OCI-LY1 (cell line): ENCODE data around the gene GRAMD1A.
"Not testable (repeated sequence)": the region's sequence is repeated elsewhere in the genome, so short reads cannot be mapped to it uniquely, and the experiment has no call there.

Source experiments
- H2AFZ ChIP-seq: fragments of 200-600 bp; sonication (generic), shearing (Covaris generic); 2 replicates; pipeline ENCODE4 v1.6.0; 2014; ENCODE audit warnings: antibody characterized with exemption, mild to moderate bottlenecking, low read length
- H3F3A ChIP-seq: fragments of 200-600 bp; sonication (generic), shearing (Covaris generic); 2 replicates; pipeline ENCODE4 v1.6.0; 2014; ENCODE audit warnings: mild to moderate bottlenecking, antibody characterized with exemption, low read length, moderate library complexity; ENCODE audit not compliant: insufficient read depth
- H3K27ac ChIP-seq: fragments of 200-600 bp; sonication (generic); 2 replicates; pipeline ENCODE4 v1.5.1; 2014; ENCODE audit warnings: low read length, mixed run types, mild to moderate bottlenecking, low read depth; ENCODE audit not compliant: poor library complexity, severe bottlenecking
- H3K27me3 ChIP-seq: fragments of 200-600 bp; sonication (generic); 2 replicates; pipeline ENCODE4 v1.6.0; 2014; ENCODE audit warnings: antibody characterized with exemption, mild to moderate bottlenecking, low read length, moderate library complexity; ENCODE audit not compliant: insufficient read depth
- H3K36me3 ChIP-seq: fragments of 200-600 bp; sonication (generic); 2 replicates; pipeline ENCODE4 v1.6.1; 2014; ENCODE audit warnings: mild to moderate bottlenecking, antibody characterized with exemption, low read length, moderate library complexity, mixed read lengths; ENCODE audit not compliant: insufficient read depth
- H3K4me1 ChIP-seq: fragments of 200-600 bp; sonication (generic); 2 replicates; pipeline ENCODE4 v1.5.1; 2014; ENCODE audit warnings: mild to moderate bottlenecking, low read length, moderate library complexity; ENCODE audit not compliant: insufficient read depth, severe bottlenecking
- H3K4me2 ChIP-seq: fragments of 200-600 bp; sonication (generic), shearing (Covaris generic); 2 replicates; pipeline ENCODE4 v1.6.1; 2014; ENCODE audit warnings: low read length
- H3K4me3 ChIP-seq: fragments of 200-600 bp; sonication (generic); 2 replicates; pipeline ENCODE4 v1.5.1; 2014; ENCODE audit warnings: low read length, low read depth, mild to moderate bottlenecking, mixed read lengths; ENCODE audit not compliant: poor library complexity, severe bottlenecking
- H3K79me2 ChIP-seq: fragments of 200-600 bp; shearing (Covaris generic); 2 replicates; pipeline ENCODE4 v1.6.1; 2016; ENCODE audit warnings: mixed run types, low read length, mixed read lengths; ENCODE audit not compliant: insufficient read depth
- H3K9ac ChIP-seq: fragments of 200-600 bp; sonication (generic), shearing (Covaris generic); 2 replicates; pipeline ENCODE4 v1.6.1; 2014; ENCODE audit warnings: mild to moderate bottlenecking, low read length, mixed read lengths
- H3K9me2 ChIP-seq: fragments of 200-600 bp; sonication (generic), shearing (Covaris generic); 2 replicates; pipeline ENCODE4 v1.6.1; 2014; ENCODE audit warnings: low read depth, mild to moderate bottlenecking, low read length, mixed read lengths
- H3K9me3 ChIP-seq: fragments of 200-600 bp; shearing (Covaris generic); 2 replicates; pipeline ENCODE4 v1.6.1; 2014; ENCODE audit warnings: low read length, mixed read lengths
- H4K20me1 ChIP-seq: fragments of 200-600 bp; sonication (generic), shearing (Covaris generic); 2 replicates; pipeline ENCODE4 v1.6.0; 2016; ENCODE audit warnings: mild to moderate bottlenecking, low read length; ENCODE audit not compliant: insufficient read depth
- CTCF ChIP-seq: fragments of 200-600 bp; sonication (generic), shearing (Covaris generic); IDR thresholded peaks from 2 replicates; pipeline ENCODE4 v1.5.1; 2017; ENCODE audit warnings: mild to moderate bottlenecking, antibody characterized with exemption, low read length, moderate library complexity, mixed read lengths
- EZH2 ChIP-seq: fragments of 200-600 bp; sonication (generic), shearing (Covaris generic); IDR thresholded peaks from 2 replicates; pipeline ENCODE4 v1.8.0; 2017; ENCODE audit warnings: borderline replicate concordance, mixed run types, mild to moderate bottlenecking, antibody characterized with exemption, low read length, moderate library complexity, mixed read lengths

Gene GRAMD1A

GRCh38 chr19:34994643-34995541 is 5.2 kb upstream of the GRAMD1A start:
- Histone ChIP-seq H3F3A (no peaks in the 10 kb centered on the region), H3K79me2 (no peaks in the 10 kb centered on the region), H3K4me3 (no peak overlapping the region), H4K20me1 (no peaks in the 10 kb centered on the region), H3K4me2 (no peak overlapping the region), H3K9me3 (no peaks in the 10 kb centered on the region), H3K36me3 (no peaks in the 10 kb centered on the region), H3K4me1 (peaks cover 23% of the 10 kb centered on the region), H2AFZ (no peak overlapping the region), H3K27ac (no peak overlapping the region), H3K9ac (no peak overlapping the region), H3K9me2 (no peaks in the 10 kb centered on the region), H3K27me3 (peaks cover 24% of the 10 kb centered on the region; the same call in 1 of the 2 replicates)
- no peak for TF ChIP-seq EZH2
- TF ChIP-seq CTCF: no peak

GRCh38 chr19:34995551-34995950 is 4.6 kb upstream of the GRAMD1A start:
- Histone ChIP-seq H3K36me3 (no peaks in the 10 kb centered on the region), H3K4me1 (peaks cover 25% of the 10 kb centered on the region), H3K9me2 (no peaks in the 10 kb centered on the region), H3K4me3 (no peak overlapping the region), H3K9ac (no peak overlapping the region), H4K20me1 (no peaks in the 10 kb centered on the region), H3K27ac (no peak overlapping the region), H2AFZ (no peak overlapping the region), H3K27me3 (peaks cover 24% of the 10 kb centered on the region; the same call in 1 of the 2 replicates), H3K4me2 (no peak overlapping the region), H3K9me3 (no peaks in the 10 kb centered on the region), H3K79me2 (no peaks in the 10 kb centered on the region), H3F3A (no peaks in the 10 kb centered on the region)
- no peak for TF ChIP-seq EZH2
- no peak for TF ChIP-seq CTCF

- no peak overlapping the region for H3K9ac ChIP-seq
- TF ChIP-seq CTCF (no peak), EZH2 (no peak)
- H3K27me3 ChIP-seq: peaks cover 9% of the 10 kb centered on the region; the same call in 1 of the 2 replicates
- no peak overlapping the region for H3K4me3 ChIP-seq
- no peak overlapping the region for H2AFZ ChIP-seq
- no peaks in the 10 kb centered on the region for H3K9me3 ChIP-seq
- H3K4me2 ChIP-seq: no peak overlapping the region; the same call in 1 of the 2 replicates
- no peaks in the 10 kb centered on the region for H4K20me1 ChIP-seq
- H3K36me3 ChIP-seq: peaks cover 4% of the 10 kb centered on the region; the same call in 1 of the 2 replicates
- no peak overlapping the region for H3K27ac ChIP-seq
- peaks cover 35% of the 10 kb centered on the region for H3K4me1 ChIP-seq
- peaks cover 11% of the 10 kb centered on the region for H3K79me2 ChIP-seq
- H3F3A ChIP-seq: no peaks in the 10 kb centered on the region
- H3K9me2 ChIP-seq: no peaks in the 10 kb centered on the region
Observed at GRCh38 chr19:34997071-34997617, 3.0 kb upstream of the GRAMD1A start.

- H3K27me3 ChIP-seq, H3F3A ChIP-seq, H3K9ac ChIP-seq, H3K4me3 ChIP-seq, H3K27ac ChIP-seq, H3K4me2 ChIP-seq, H3K9me3 ChIP-seq, H2AFZ ChIP-seq, H4K20me1 ChIP-seq, H3K9me2 ChIP-seq: not testable (repeated sequence)
- Histone ChIP-seq H3K36me3 (peaks cover 12% of the 10 kb centered on the region; the same call in 1 of the 2 replicates), H3K79me2 (peaks cover 18% of the 10 kb centered on the region), H3K4me1 (peaks cover 46% of the 10 kb centered on the region)
Observed at GRCh38 chr19:34998224-34998623, 1.9 kb upstream of the GRAMD1A start.
